Measurements from ENCODE around the gene CMSS1. TPM values are rescaled to one million over a fixed set of nuclear protein-coding genes. Genes with fewer than 3 reads are reported as not detected.

Gene CMSS1
- total and polyA plus RNA-seq, 3 donors from 2014 or later: 24.6 to 47.9 (median 24.9) TPM

GRCh38 chr3:100006570-100007271 is 189.1 kb downstream of the CMSS1 start:
- Histone ChIP-seq H3K4me1 (no peaks in the 10 kb centered on the region), H3K27ac (no peak overlapping the region), H3K4me3 (no peak overlapping the region), H3K9me3 (no peaks in the 10 kb centered on the region), H3K36me3 (ENCODE audit: low read depth, missing control alignments) (no peaks in the 10 kb centered on the region), H3K27me3 (no peaks in the 10 kb centered on the region)
- intact Hi-C loops (cut with DNase I; ENCODE audit: low total_unique reads): no loop called here
- 68 to 70% methylated on average over 2 of the region's 2 CpGs for WGBS, 2 donors
- TF ChIP-seq CTCF (IDR thresholded peaks at IDR 0.05) (no peak), POLR2A (IDR thresholded peaks at IDR 0.05) (no peak)
- no peak for DNase-seq

- no peaks in the 10 kb centered on the region for H3K27me3 ChIP-seq
- no peak overlapping the region for H3K4me3 ChIP-seq
- H3K4me1 ChIP-seq: no peaks in the 10 kb centered on the region
- no peaks in the 10 kb centered on the region for H3K36me3 ChIP-seq (ENCODE audit: low read depth, missing control alignments)
- WGBS, 2 donors: 80 to 89% methylated on average over 3 of the region's 3 CpGs
- H3K27ac ChIP-seq: no peak overlapping the region
- no peaks in the 10 kb centered on the region for H3K9me3 ChIP-seq
- intact Hi-C loops (cut with DNase I; ENCODE audit: low total_unique reads): no loop called here
- no peak for TF ChIP-seq CTCF (IDR thresholded peaks at IDR 0.05)
- no peak for TF ChIP-seq POLR2A (IDR thresholded peaks at IDR 0.05)
- DNase-seq: no peak
Measured at GRCh38 chr3:100007313-100007712, 189.7 kb downstream of the CMSS1 start.

GRCh38 chr3:100008081-100008698 is 190.5 kb downstream of the CMSS1 start:
- Histone ChIP-seq H3K36me3 (ENCODE audit: low read depth, missing control alignments) (no peaks in the 10 kb centered on the region), H3K4me3 (no peak overlapping the region), H3K9me3 (no peaks in the 10 kb centered on the region), H3K27ac (no peak overlapping the region), H3K4me1 (no peaks in the 10 kb centered on the region), H3K27me3 (no peaks in the 10 kb centered on the region)
- TF ChIP-seq CTCF (IDR thresholded peaks at IDR 0.05) (no peak), POLR2A (IDR thresholded peaks at IDR 0.05) (no peak)
- no peak for DNase-seq
- intact Hi-C loops (cut with DNase I; ENCODE audit: low total_unique reads): no loop called here

GRCh38 chr3:100009276-100010086 is 191.8 kb downstream of the CMSS1 start:
- H3K36me3 ChIP-seq (ENCODE audit: low read depth, missing control alignments): no peaks in the 10 kb centered on the region
- DNase-seq: no peak
- no peaks in the 10 kb centered on the region for H3K9me3 ChIP-seq
- H3K4me1 ChIP-seq: no peaks in the 10 kb centered on the region
- intact Hi-C loops (cut with DNase I; ENCODE audit: low total_unique reads): no loop called here
- H3K27me3 ChIP-seq: no peaks in the 10 kb centered on the region
- H3K27ac ChIP-seq: no peak overlapping the region
- WGBS, 2 donors: 71 to 76% methylated on average over 5 of the region's 5 CpGs
- H3K4me3 ChIP-seq: no peak overlapping the region
- TF ChIP-seq CTCF (IDR thresholded peaks at IDR 0.05) (no peak), POLR2A (IDR thresholded peaks at IDR 0.05) (no peak)
